ENCODE data around the gene SMPD1. TPM values are rescaled to one million over a fixed set of nuclear protein-coding genes. Genes with fewer than 3 reads are reported as not detected.

Gene SMPD1
- total and polyA plus RNA-seq, 9 of the 15 experiments (the other 6 are each of a cell fraction or from before 2014, with no cell fraction given): 0.90 to 9.9 (median 5.2) TPM

- Histone ChIP-seq H3K4me3 (no peak overlapping the region), H3K9me1 (ENCODE audit: control insufficient read depth, insufficient read depth, low read length) (no peaks in the 10 kb centered on the region), H3K4me1 (replicated peaks in 1 of 2; ENCODE audit: control insufficient read depth in 2 of 2, insufficient read depth in 2 of 2, low read length in 2 of 2) (peaks cover 6 to 21% of the 10 kb centered on the region in 2 experiments; a peak in 4 of 5 replicates), H2AFZ (ENCODE audit: low read depth, low read length) (no peak overlapping the region), H3K79me2 (ENCODE audit: control insufficient read depth, insufficient read depth, low read length) (no peaks in the 10 kb centered on the region), H3K9ac (ENCODE audit: insufficient read depth in 1 of 2, low read depth in 2 of 2, low read length in 2 of 2) (no peak overlapping the region), H3K36me3 (ENCODE audit: control insufficient read depth, insufficient read depth, low read length) (no peaks in the 10 kb centered on the region), H3K4me2 (ENCODE audit: insufficient read depth, low read length) (no peak overlapping the region), H3K9me3 (replicated peaks; ENCODE audit: control insufficient read depth, insufficient read depth, low read depth, low read length) (no peaks in the 10 kb centered on the region; the same call in 1 of the 2 replicates), H4K20me1 (replicated peaks; ENCODE audit: control insufficient read depth, insufficient read depth, low read length) (0 out of 2 replicates have a peak, but pooled peaks cover 3% of the 10 kb centered on the region), H3K27ac (ENCODE audit: extremely low read depth, low read depth, low read length) (no peak overlapping the region), H3K27me3 (ENCODE audit: control insufficient read depth in 2 of 2, insufficient read depth in 2 of 2, low read length in 2 of 2) (peaks cover 51 to 58% of the 10 kb centered on the region in 2 experiments)
- in situ Hi-C loops (cut with MboI): no loop called here
- intact Hi-C loops (cut with micrococcal nuclease): no loop called here
- DNase-seq (ENCODE audit: extremely low read depth in 1 of 4, low spot score in 3 of 4) (no peak), ATAC-seq (no peak), FAIRE-seq (no peak)
- BruUV-seq (replicated peaks): no TSS peak
- WGBS (ENCODE audit: insufficient coverage, low coverage, missing lambda C conversion rate): 5% methylated on average over 5 of the region's 6 CpGs
- POLR2A ChIA-PET: interaction anchor here (0.7 kb wide), 1 partner anchor 12 kb away, joined by 3 read pairs; no protein-coding TSS in a partner anchor
- TF ChIP-seq EP400 (IDR thresholded peaks at IDR 0.05) (no peak), STAT5B (CRISPR knock-in tag; IDR thresholded peaks at IDR 0.05) (no peak), ZSCAN29 (IDR thresholded peaks at IDR 0.05) (no peak), TOE1 (IDR thresholded peaks at IDR 0.05; ENCODE audit: borderline replicate concordance) (no peak), TOE1 (CRISPR knock-in tag; IDR thresholded peaks at IDR 0.05; ENCODE audit: borderline replicate concordance, low read depth) (no peak), SMARCA5 (IDR thresholded peaks at IDR 0.05) (no peak), CREBBP (IDR thresholded peaks at IDR 0.05; ENCODE audit: low read depth, low read length) (no peak), TCFL5 (CRISPR knock-in tag; conservative IDR thresholded peaks at IDR 0.05) (no peak), ZC3H4 (CRISPR knock-in tag; IDR thresholded peaks at IDR 0.05; ENCODE audit: borderline replicate concordance) (no peak), ZNF77 (CRISPR knock-in tag; IDR thresholded peaks at IDR 0.05) (no peak), FOXA3 (CRISPR knock-in tag; conservative IDR thresholded peaks at IDR 0.05 in 1 of 2, IDR thresholded peaks at IDR 0.05 in 1 of 2) (no peak), ZC3H8 (IDR thresholded peaks at IDR 0.05) (no peak), SREBF1 (IDR thresholded peaks at IDR 0.05; ENCODE audit: borderline replicate concordance, low read depth, low read length) (no peak), ZNF311 (CRISPR knock-in tag; IDR thresholded peaks at IDR 0.05) (no peak), FOSL1 (tag; conservative IDR thresholded peaks at IDR 0.05) (no peak)
- TF ChIP-seq, protein P1, sequence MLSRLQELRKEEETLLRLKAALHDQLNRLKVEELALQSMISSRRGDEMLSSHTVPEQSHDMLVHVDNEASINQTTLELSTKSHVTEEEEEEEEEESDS (CRISPR knock-in tag; IDR thresholded peaks at IDR 0.05): no peak
- CTCF ChIA-PET (ENCODE audit: low intra/inter-chr PET ratio): no interaction called here
Observed at GRCh38 chr11:6415797-6416196, 25.5 kb downstream of the SMPD1 start.

Data from K562 (cell line).